ENCODE data around the gene GLTPD2.
A peak's percentile ranks its signal among the peaks of the same experiment; 100 is the strongest.

GLTPD2 gene

GRCh38 chr17:4750606-4751005, 38.2 kb upstream of the GLTPD2 start:
- DNase-seq (ENCODE audit: low read depth), result no peak
- H3K4me3 ChIP-seq (ENCODE audit: low read depth, low read length), result peak overlapping the region; percentile 3
- no peak for TF ChIP-seq CTCF (IDR thresholded peaks at IDR 0.05; ENCODE audit: low read depth, low read length, missing control alignments)

DNA sequence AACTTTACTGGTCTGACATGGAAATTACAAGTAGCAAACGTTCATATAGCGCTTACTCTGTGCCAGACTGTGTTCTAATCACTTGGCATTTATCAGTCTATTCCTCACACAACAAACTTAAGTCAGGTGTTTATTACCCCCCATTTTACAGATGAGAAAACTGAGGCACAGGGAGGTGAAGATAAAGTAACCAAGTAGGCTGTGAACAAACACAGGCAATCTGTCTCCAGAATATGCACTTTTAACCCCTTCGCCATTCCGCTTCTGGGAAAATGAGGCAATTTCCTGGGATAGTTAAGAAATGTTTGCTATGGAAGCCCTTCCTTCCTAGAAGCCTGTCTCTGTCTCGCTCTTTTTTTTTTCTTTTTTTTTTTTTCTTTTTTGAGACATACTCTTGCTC, 36.8 kb upstream of the GLTPD2 start:
- DNase-seq (ENCODE audit: low read depth), result no peak
- no peak for TF ChIP-seq CTCF (IDR thresholded peaks at IDR 0.05; ENCODE audit: low read depth, low read length, missing control alignments)
- no peak overlapping the region for H3K4me3 ChIP-seq (ENCODE audit: low read depth, low read length)

DNA sequence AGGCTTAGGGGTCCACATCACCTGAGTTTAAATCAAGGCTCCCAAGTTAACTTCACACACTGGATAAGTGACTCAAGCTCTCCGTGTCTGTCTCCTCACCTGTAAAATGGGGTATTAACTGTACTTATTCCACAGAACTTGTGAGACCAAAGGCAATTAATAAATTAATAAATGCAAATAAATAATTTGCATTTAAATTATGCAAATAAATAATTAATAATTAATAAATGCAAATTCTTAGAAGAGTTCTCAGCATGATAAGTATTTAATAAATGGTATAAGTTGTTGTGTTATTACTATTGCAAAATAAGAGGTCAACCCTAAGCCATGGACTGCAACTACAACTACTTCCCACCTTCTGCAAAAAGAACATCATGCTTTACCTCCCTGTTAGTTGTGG, 35.4 kb upstream of the GLTPD2 start:
- no peak for TF ChIP-seq CTCF (IDR thresholded peaks at IDR 0.05; ENCODE audit: low read depth, low read length, missing control alignments)
- H3K4me3 ChIP-seq (ENCODE audit: low read depth, low read length), result no peak overlapping the region
- no peak for DNase-seq (ENCODE audit: low read depth)

DNA sequence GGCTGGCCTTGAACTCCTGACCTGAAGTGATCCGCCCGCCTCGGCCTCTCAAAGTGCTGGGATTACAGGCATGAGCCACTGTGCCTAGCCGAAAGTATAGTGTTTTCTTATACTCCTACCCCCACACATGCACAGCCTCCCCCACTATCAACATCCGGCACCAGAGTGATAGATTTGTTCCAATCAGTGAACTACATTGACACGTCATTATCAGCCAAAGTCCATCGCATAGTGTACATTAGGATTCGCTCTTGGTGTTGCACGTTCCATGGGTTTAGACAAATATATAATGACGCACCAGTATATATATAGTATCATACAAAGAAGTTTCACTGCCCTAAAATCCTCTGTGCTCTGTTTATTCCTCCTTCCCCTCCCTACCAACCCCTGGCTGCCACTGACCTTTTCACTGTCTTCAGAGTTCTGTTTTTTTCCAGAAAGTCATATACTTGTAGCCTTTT, 29.0 kb upstream of the GLTPD2 start:
- DNase-seq (ENCODE audit: low read depth), result no peak
- TF ChIP-seq CTCF (IDR thresholded peaks at IDR 0.05; ENCODE audit: low read depth, low read length, missing control alignments), result no peak
- H3K4me3 ChIP-seq (ENCODE audit: low read depth, low read length), result no peak overlapping the region

DNA sequence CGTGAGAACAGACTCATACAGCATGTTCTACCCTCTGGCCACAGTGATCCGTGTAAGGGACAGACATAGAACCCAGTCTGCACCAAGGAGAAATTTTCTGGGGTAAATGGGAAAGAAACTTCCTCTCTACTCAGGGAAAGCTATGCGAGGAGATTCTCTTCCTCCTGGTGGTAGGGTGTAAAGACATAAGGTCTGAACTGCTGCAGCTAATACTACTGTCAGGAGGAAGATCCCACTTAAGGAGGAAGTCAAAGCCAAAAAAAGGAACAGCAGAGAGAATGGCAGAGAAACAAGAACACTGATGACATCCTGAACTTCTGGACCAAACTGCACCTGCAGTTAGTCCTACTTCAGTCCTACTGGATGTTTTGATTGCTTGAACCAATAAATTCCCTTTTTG, 24.2 kb upstream of the GLTPD2 start:
- no peak for TF ChIP-seq CTCF (IDR thresholded peaks at IDR 0.05; ENCODE audit: low read depth, low read length, missing control alignments)
- no peak overlapping the region for H3K4me3 ChIP-seq (ENCODE audit: low read depth, low read length)
- no peak for DNase-seq (ENCODE audit: low read depth)

GRCh38 chr17:4766201-4766600, 22.6 kb upstream of the GLTPD2 start:
- no peak for DNase-seq (ENCODE audit: low read depth)
- TF ChIP-seq CTCF (IDR thresholded peaks at IDR 0.05; ENCODE audit: low read depth, low read length, missing control alignments), result no peak
- no peak overlapping the region for H3K4me3 ChIP-seq (ENCODE audit: low read depth, low read length)

GRCh38 chr17:4766723-4767122, 22.0 kb upstream of the GLTPD2 start:
- no peak overlapping the region for H3K4me3 ChIP-seq (ENCODE audit: low read depth, low read length)
- TF ChIP-seq CTCF (IDR thresholded peaks at IDR 0.05; ENCODE audit: low read depth, low read length, missing control alignments), result no peak
- DNase-seq (ENCODE audit: low read depth), result no peak

All from GM12864 (cell line).